Spleen (tissue), 11 donors: Measurements from ENCODE around the gene SOX13. TPM values are rescaled to one million over a fixed set of nuclear protein-coding genes. Genes with fewer than 3 reads are reported as not detected.
"Not testable (repeated sequence)": the region's sequence is repeated elsewhere in the genome, so short reads cannot be mapped to it uniquely, and the experiment has no call there.

ENCODE experiments used
- DNase-seq: peaks from one replicate; pipeline ENCODE4 v3.0.0-alpha.2; 2020
- H3K27ac ChIP-seq, 8 donors: fragments of 200-600 bp; sonication (generic) in 7 of 8; 1 replicate in 4 of 8; 2 replicates in 4 of 8; pipeline versions ENCODE4 v1.5.0 to v1.8.0; 2016 to 2021; ENCODE audit warnings: inconsistent platforms in 4 of 8, mild to moderate bottlenecking in 4 of 8, moderate library complexity in 1 of 8
- H3K27me3 ChIP-seq, 7 donors: fragments of 200-600 bp; sonication (generic) in 6 of 7; replicated peaks in 1 of 7; 1 replicate in 4 of 7; 2 replicates in 3 of 7; pipeline versions ENCODE4 v1.5.0 to v1.8.0; 2016 to 2021; ENCODE audit warnings: inconsistent platforms in 3 of 7, mild to moderate bottlenecking in 1 of 7
- H3K36me3 ChIP-seq, 6 donors: fragments of 200-600 bp; sonication (generic) in 5 of 6; 1 replicate in 4 of 6; 2 replicates in 2 of 6; pipeline versions ENCODE4 v1.5.0 to v1.8.0; 2016 to 2021; ENCODE audit warnings: inconsistent platforms in 2 of 6
- H3K4me1 ChIP-seq, 6 donors: fragments of 200-600 bp; sonication (generic) in 5 of 6; 1 replicate in 3 of 6; 2 replicates in 3 of 6; pipeline versions ENCODE4 v1.5.0 to v1.8.0; 2016 to 2021; ENCODE audit warnings: inconsistent platforms in 3 of 6
- H3K4me3 ChIP-seq, 8 donors: fragments of 200-600 bp; sonication (generic) in 7 of 8; 1 replicate in 4 of 8; 2 replicates in 4 of 8; pipeline versions ENCODE4 v1.5.0 to v1.8.0; 2016 to 2021; ENCODE audit warnings: inconsistent platforms in 4 of 8, mild to moderate bottlenecking in 4 of 8, moderate library complexity in 2 of 8
- H3K9me3 ChIP-seq, 8 donors: fragments of 200-600 bp; sonication (generic) in 7 of 8; 1 replicate in 4 of 8; 2 replicates in 4 of 8; pipeline versions ENCODE4 v1.5.0 to v1.8.0; 2016 to 2021; ENCODE audit warnings: inconsistent platforms in 4 of 8
- CTCF ChIP-seq, 11 experiments: fragments of 200-600 bp in 7 of 11; fragments of 450-650 bp in 4 of 11; sonication (generic) in 4 of 11; IDR thresholded peaks in 8 of 11; conservative IDR thresholded peaks in 3 of 11; 1 replicate in 7 of 11; 2 replicates in 4 of 11; pipeline versions ENCODE4 v1.4.0 to v1.8.0; 2016 to 2021; ENCODE audit warnings: antibody characterized with exemption in 11 of 11, inconsistent platforms in 4 of 11, mild to moderate bottlenecking in 1 of 11
- POLR2A ChIP-seq, 3 donors: fragments of 450-650 bp; IDR thresholded peaks; one replicate each; pipeline ENCODE4 v1.5.1; 2017; ENCODE audit warnings: antibody characterized with exemption in 3 of 3, mild to moderate bottlenecking in 1 of 3
- POLR2AphosphoS5 ChIP-seq, 3 donors: sonication (generic); formaldehyde crosslinking; IDR thresholded peaks; one replicate each; pipeline ENCODE4 v1.5.1; 2017; ENCODE audit warnings: antibody characterized with exemption in 3 of 3
- WGBS, 5 donors: extraction: QIAGEN DNeasy Blood & Tissue Kit in 3 of 5; methylation state at CpG; one replicate each; pipeline versions ENCODE4 v1.1.5 to v1.1.7; 2013 to 2018; 5-methylcytosine and 5-hydroxymethylcytosine counted together
- intact Hi-C: fragments of 100-400 bp; cut with DNase I; formaldehyde crosslinking; loops from one replicate; pipeline ENCODE4 v1.15.0; 2023; ENCODE audit warnings: low total_unique reads
- polyA plus RNA-seq, 3 donors: library from polyadenylated mRNA; stranded (reverse); fragments of 200-250 nt; gene quantifications; one replicate each; pipeline ENCODE4 v1.2.1, GENCODE V29; 2013
- total RNA-seq, 7 donors: library from RNA; depleted of rRNA in 3 of 7; stranded (reverse); fragments of >200 nt in 3 of 7; fragmentation: NEBNext Ultra II Directional in 4 of 7; extraction: Animal tissue kit (Norgen Biotek cat#: 25700) in 4 of 7; gene quantifications; one replicate each; pipeline versions ENCODE4 v1.1.0 to v1.2.1, GENCODE V29; 2016 to 2021
- donor health status: healthy with polysubstance abuse.
- donor health status: DM: no; HTN: no; CAD: no; lungs with moderate emphysema.
- donor health status: DM: no; HTN: no; CAD: no.
- donor health status: Bipolar disorder and iron deficiency.
- donor health status: healthy.
- donor health status: DM: no; HTN: no; CAD: no.
- donor health status: DM: yes; HTN: yes; CAD: no.

Gene SOX13
- total and polyA plus RNA-seq, 10 donors: 2.0 to 28.7 (median 18.0) TPM

- intact Hi-C loops: no loop called here
- no peak for TF ChIP-seq CTCF (IDR thresholded peaks at IDR 0.05 in 8 of 11, conservative IDR thresholded peaks at IDR 0.05 in 3 of 11)
- no peak for TF ChIP-seq POLR2A (IDR thresholded peaks at IDR 0.05)
- peak in 2 of 3 donors; percentile 56 to 61 for TF ChIP-seq POLR2AphosphoS5 (IDR thresholded peaks at IDR 0.05)
Observed at GRCh38 chr1:204094856-204095634, 22.1 kb downstream of the SOX13 start.

GRCh38 chr1:204096931-204097330 lies 24.0 kb downstream of the SOX13 start:
- Histone ChIP-seq H3K27me3 (no peaks in the 10 kb centered on the region), H3K4me3 (no peak overlapping the region), H3K27ac (no peak overlapping the region), H3K9me3 (no peaks in the 10 kb centered on the region), H3K4me1 (peaks cover 11 to 50% (median 25%) of the 10 kb centered on the region in 6 donors), H3K36me3 (no peaks in the 10 kb centered on the region)
- intact Hi-C loops: no loop called here
- TF ChIP-seq CTCF (IDR thresholded peaks at IDR 0.05 in 8 of 11, conservative IDR thresholded peaks at IDR 0.05 in 3 of 11): no peak
- DNase-seq: no peak
- WGBS, 5 donors: 76 to 85% (median 78%) methylated on average over 3 of the region's 3 CpGs

More at GRCh38 chr1:204094856-204095634, 22.1 kb downstream of the SOX13 start:
- H3K27me3 ChIP-seq: no peaks in the 10 kb centered on the region
- no peaks in the 10 kb centered on the region for H3K9me3 ChIP-seq
- peak overlapping the region in 7 of 8 donors; percentile 20 to 72 (median 41) for H3K27ac ChIP-seq
- H3K36me3 ChIP-seq: no peaks in the 10 kb centered on the region
- 63 to 73% (median 69%) methylated on average over 15 of the region's 15 CpGs for WGBS, 5 donors
- H3K4me1 ChIP-seq: peaks cover 11 to 57% (median 24%) of the 10 kb centered on the region in 6 donors
- H3K4me3 ChIP-seq: no peak overlapping the region
- DNase-seq: no peak

GRCh38 chr1:204098683-204099082 lies 25.8 kb downstream of the SOX13 start:
- Histone ChIP-seq H3K4me1 (peaks cover 18 to 50% (median 33%) of the 10 kb centered on the region in 6 donors), H3K4me3 (no peak overlapping the region), H3K9me3 (no peaks in the 10 kb centered on the region), H3K27ac (no peak overlapping the region), H3K27me3 (peaks cover 0 to 4% (median 0%) of the 10 kb centered on the region in 7 donors), H3K36me3 (no peaks in the 10 kb centered on the region)
- TF ChIP-seq POLR2AphosphoS5 (IDR thresholded peaks at IDR 0.05) (no peak), POLR2A (IDR thresholded peaks at IDR 0.05) (no peak), CTCF (IDR thresholded peaks at IDR 0.05 in 8 of 11, conservative IDR thresholded peaks at IDR 0.05 in 3 of 11) (no peak)
- intact Hi-C loops: no loop called here
- WGBS, 5 donors: 78 to 90% (median 85%) methylated on average over 4 of the region's 4 CpGs
- no peak for DNase-seq

- intact Hi-C loops, H3K9me3 ChIP-seq, DNase-seq, H3K4me3 ChIP-seq, H3K36me3 ChIP-seq, H3K27me3 ChIP-seq, H3K27ac ChIP-seq: not testable (repeated sequence)
- 77 to 91% (median 89%) methylated on average over 2 of the region's 2 CpGs for WGBS, 5 donors
- peaks cover 19 to 50% (median 35%) of the 10 kb centered on the region in 6 donors for H3K4me1 ChIP-seq
Observed at GRCh38 chr1:204099754-204100153, 26.8 kb downstream of the SOX13 start.
